GM21515 (cell line): ENCODE measurements around the gene TRPV6.

Experiments
- ATAC-seq: cut with Tn5 transposase; IDR thresholded peaks from one replicate; pipeline ENCODE4 v1.9.1; 2021; ENCODE audit not compliant: unreplicated experiment

The TRPV6 gene

GRCh38 chr7:142855756-142856564, 29.6 kb downstream of the TRPV6 start:
- ATAC-seq: no peak

GRCh38 chr7:142855114-142855743, 30.3 kb downstream of the TRPV6 start:
- ATAC-seq: peak; percentile 3

DNA sequence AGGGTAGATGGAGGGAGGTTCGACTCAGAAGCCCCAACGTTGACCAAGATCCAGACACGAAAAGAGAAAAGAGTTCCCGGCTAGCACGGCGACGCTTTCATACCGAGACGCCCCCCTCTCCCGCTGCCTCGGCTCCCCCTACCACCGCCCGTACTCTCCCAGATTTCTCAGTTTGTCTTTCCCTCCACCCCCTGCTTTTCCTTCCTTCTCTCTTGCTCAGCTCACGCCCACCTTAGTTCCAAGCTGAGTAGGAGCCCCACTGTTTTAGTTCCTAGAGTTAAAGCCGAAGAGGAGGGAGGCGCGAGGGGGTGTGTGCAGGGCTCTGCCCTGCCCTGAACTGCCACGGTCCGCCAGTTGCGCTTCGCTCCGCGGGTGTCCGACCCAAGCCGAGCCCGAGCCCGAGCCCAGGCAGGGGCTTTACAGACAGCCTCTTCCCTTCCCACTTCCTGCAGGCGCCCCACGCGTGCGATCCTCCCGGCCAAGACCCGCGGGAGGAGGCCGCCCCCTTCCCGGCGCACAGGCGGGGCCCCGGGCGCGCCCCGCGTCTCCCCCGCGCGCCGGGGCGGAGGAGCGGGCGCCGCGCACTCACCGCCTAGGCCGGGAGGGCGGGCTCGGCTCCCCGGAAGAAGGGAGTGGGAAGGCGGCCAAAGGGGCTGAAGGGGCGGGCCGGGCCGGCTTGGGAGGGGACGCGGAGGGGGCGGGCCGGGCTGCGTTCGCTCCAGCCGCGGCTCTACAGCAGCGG, 31.0 kb downstream of the TRPV6 start, which contains the start of gene EPHB6:
Gene EPHB6, plus strand, starts transcription at position 705 of the 742 bp plus-strand sequence. CDS start 8,152 bp downstream, outside the sequence.
- ATAC-seq: peak; percentile 58

DNA sequence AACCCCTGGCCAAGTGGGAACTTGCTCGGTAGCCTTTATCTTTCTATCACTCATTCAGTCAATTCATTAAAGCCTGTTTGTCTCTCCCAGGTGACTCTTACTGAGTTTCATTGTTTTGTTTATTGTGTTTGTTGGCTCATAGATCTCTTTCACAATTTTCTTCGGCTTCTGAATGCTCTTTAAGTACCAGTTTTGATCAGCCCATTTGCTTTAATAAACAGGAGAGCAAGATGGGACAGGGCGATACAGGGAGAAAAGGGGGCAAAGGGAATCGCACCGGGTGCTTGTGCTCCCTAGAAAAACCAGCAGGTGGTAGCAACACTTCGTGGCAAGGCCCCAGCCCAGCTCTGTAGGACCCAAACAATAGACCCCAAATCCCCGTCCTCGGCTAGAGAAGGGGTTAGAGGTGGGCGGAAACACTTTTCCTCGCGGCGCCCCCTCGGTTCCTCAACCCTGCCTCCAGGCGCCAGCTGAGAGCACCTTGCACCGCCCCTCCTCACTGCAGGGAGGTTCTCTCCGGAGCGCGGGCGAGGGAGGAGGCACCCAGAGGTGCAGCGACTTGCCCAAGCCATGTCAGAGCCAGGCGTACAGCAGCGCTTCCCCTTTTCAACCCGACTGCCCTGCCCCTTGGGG, 31.7 kb downstream of the TRPV6 start:
- peak; percentile 88 for ATAC-seq

DNA sequence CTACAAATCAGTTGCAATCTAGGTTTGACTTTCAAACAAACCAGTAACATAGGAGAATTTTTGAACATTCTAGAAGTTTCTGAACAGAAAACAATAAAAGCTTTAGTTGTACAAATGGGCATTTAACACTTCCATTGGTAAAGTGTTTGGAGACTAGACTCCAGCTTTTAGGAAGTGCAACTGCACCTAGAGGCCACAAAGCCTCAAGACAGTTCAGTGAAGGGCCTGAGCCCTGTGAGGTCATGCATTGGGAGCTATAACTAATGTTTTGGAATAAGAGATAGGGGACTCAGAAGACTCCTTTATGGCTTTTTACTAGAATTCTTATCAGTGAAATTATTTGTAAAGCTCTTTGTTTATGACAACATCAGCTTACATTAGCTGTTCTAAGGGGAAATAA, 33.6 kb downstream of the TRPV6 start:
- ATAC-seq: no peak

GRCh38 chr7:142851269-142851668, 34.3 kb downstream of the TRPV6 start:
- ATAC-seq: no peak

GRCh38 chr7:142847353-142847752, 38.2 kb downstream of the TRPV6 start:
- ATAC-seq: no peak

GRCh38 chr7:142842251-142842766, 43.2 kb downstream of the TRPV6 start:
- no peak for ATAC-seq

DNA sequence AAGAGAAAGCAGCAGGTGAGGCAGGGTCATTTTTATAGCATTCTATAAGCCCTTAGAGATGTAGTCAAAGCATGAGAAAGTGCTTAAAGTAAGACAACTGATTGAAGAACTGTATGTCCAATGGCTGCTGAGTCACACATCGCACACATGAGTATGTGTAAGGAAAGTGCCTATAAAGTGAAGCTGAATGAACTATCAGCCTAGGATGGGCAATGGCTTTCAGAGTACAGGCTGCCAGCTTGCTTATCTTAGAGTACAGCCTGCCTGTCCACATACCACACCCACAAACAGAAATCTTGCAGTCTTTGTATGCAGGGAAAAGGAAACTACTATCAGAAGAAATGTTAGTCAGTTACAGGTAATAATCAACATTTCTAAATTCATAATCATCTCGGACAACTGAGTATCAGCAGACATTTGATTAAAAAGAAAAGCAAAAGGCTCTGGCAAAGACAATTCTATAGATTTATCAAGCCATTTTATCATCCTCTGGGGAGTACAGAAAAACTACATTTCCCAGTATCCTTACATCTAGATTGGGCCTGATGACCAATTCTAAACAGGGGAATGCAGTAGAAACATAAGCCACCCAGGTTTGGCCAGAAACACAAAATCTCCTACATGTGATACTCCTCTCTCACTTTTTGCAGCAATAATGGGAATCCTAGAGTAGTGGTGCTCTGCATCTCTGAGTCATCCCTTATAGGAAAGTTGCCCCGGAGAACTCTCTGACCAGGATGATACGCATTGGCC, 46.9 kb downstream of the TRPV6 start:
- ATAC-seq: no peak

GRCh38 chr7:142836426-142836825, 49.1 kb downstream of the TRPV6 start:
- ATAC-seq: no peak

GRCh38 chr7:142835487-142835886, 50.1 kb downstream of the TRPV6 start:
- ATAC-seq: no peak

- peak; percentile 68 for ATAC-seq
These were observed 52.1 kb downstream of the TRPV6 start for GRCh38 chr7:142833174-142834048.

GRCh38 chr7:142832417-142832816, 53.1 kb downstream of the TRPV6 start:
- no peak for ATAC-seq

- no peak for ATAC-seq
These were observed 57.5 kb downstream of the TRPV6 start for GRCh38 chr7:142827951-142828500.

DNA sequence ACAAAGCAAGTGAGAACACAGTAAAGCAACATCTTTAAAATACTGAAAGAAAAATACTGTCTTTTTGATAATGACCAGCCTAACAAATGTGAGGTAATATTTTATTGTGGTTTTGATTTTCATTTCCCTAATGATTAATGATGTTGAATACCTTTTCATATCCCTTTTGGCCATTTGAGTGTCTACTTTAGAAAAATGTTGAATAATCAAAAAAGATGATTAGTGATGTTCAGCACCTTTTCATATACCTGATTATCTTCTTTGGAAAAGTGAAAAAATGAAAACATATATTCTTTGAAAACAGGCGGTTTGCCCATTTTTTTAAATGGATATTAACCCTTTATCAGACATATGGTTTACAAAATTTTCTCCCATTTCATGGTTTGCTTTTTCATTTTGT, 62.8 kb downstream of the TRPV6 start:
- no peak for ATAC-seq
